B cell (primary cell): ENCODE data around the gene THSD7A. TPM values are rescaled to one million over a fixed set of nuclear protein-coding genes. Genes with fewer than 3 reads are reported as not detected.

Source experiments
- ATAC-seq: fragments of 200-7000 bp; cut with Tn5 transposase; one replicate; pipeline ENCODE4 v1.10.0; 2021; ENCODE audit warnings: low read depth, mild to moderate bottlenecking, moderate number of reproducible peaks, moderate library complexity
- CTCF ChIA-PET: fragments of 350-600 bp; sonication (Branson Sonifier 250); formaldehyde crosslinking; loops from one replicate; lab custom pipeline; 2021; ENCODE audit warnings: antibody characterized with exemption, inconsistent platforms; lab: Charles Lee
- POLR2A ChIA-PET: fragments of 350-600 bp; sonication (Branson Sonifier 250); formaldehyde crosslinking; loops from one replicate; lab custom pipeline; 2021; ENCODE audit warnings: antibody characterized with exemption; lab: Charles Lee
- DNase-seq: peaks from one replicate; pipeline ENCODE4 v3.0.0; 2013
- H2AFZ ChIP-seq: 2 replicates; pipeline ENCODE4 v1.6.1; 2012; ENCODE audit warnings: mild to moderate bottlenecking, low read depth, low read length; ENCODE audit not compliant: insufficient read depth, poor library complexity, severe bottlenecking
- H3K27ac ChIP-seq, 2 donors: 1 replicate in 1 of 2; 2 replicates in 1 of 2; pipeline ENCODE4 v1.5.1; 2012 to 2013; ENCODE audit warnings: low read length in 2 of 2, mild to moderate bottlenecking in 2 of 2, moderate library complexity in 1 of 2
- H3K27me3 ChIP-seq, 4 experiments: fragments of 200-600 bp in 1 of 4; sonication (generic) in 1 of 4; replicated peaks in 1 of 4; 1 replicate in 2 of 4; 2 replicates in 2 of 4; pipeline versions ENCODE4 v1.6.1 to v1.7.0; 2013 to 2016; ENCODE audit warnings: low read length in 3 of 4, mild to moderate bottlenecking in 2 of 4, mixed read lengths in 1 of 4, moderate library complexity in 1 of 4; ENCODE audit not compliant: insufficient read depth in 4 of 4, control insufficient read depth in 3 of 4; ENCODE audit errors: control extremely low read depth in 1 of 4
- H3K36me3 ChIP-seq, 2 experiments: replicated peaks in 1 of 2; 1 replicate in 1 of 2; 2 replicates in 1 of 2; pipeline versions ENCODE4 v1.6.1 to v1.7.1; 2013; ENCODE audit warnings: low read length in 1 of 2; ENCODE audit not compliant: insufficient read depth in 2 of 2, control insufficient read depth in 1 of 2; ENCODE audit errors: control extremely low read depth in 1 of 2, extremely low read depth in 1 of 2
- H3K4me1 ChIP-seq, 2 donors: fragments of 200-600 bp in 1 of 2; sonication (generic) in 1 of 2; 1 replicate in 1 of 2; 2 replicates in 1 of 2; pipeline versions ENCODE4 v1.5.1 to v1.6.1; 2013 to 2017; ENCODE audit warnings: low read length in 2 of 2; ENCODE audit not compliant: control insufficient read depth in 2 of 2, insufficient read depth in 2 of 2
- H3K4me2 ChIP-seq: replicated peaks from 2 replicates; pipeline ENCODE3; 2012; ENCODE audit warnings: mild to moderate bottlenecking, low read depth, low read length; ENCODE audit not compliant: poor library complexity, severe bottlenecking
- H3K4me3 ChIP-seq, 5 experiments: fragments of 200-600 bp in 1 of 5; sonication (generic) in 1 of 5; 1 replicate in 3 of 5; 2 replicates in 2 of 5; pipeline versions ENCODE4 v1.5.1 to v1.7.0; 2011 to 2016; ENCODE audit warnings: low read length in 4 of 5, mild to moderate bottlenecking in 4 of 5, low read depth in 2 of 5, control low read depth in 1 of 5, moderate library complexity in 1 of 5; ENCODE audit not compliant: insufficient read depth in 1 of 5; ENCODE audit errors: control extremely low read depth in 1 of 5, extremely low read depth in 1 of 5
- H3K79me2 ChIP-seq: fragments of 200-600 bp; sonication (generic); one replicate; pipeline ENCODE4 v1.6.0; 2016; ENCODE audit warnings: low read length; ENCODE audit not compliant: control insufficient read depth, insufficient read depth
- H3K9ac ChIP-seq: fragments of 200-600 bp; sonication (generic); 2 replicates; pipeline ENCODE4 v1.6.1; 2017; ENCODE audit warnings: mild to moderate bottlenecking, low read length, moderate library complexity
- H3K9me3 ChIP-seq, 3 donors: one replicate each; pipeline versions ENCODE4 v1.6.1 to v1.7.1; 2013; ENCODE audit warnings: low read length in 2 of 3; ENCODE audit not compliant: control insufficient read depth in 2 of 3, insufficient read depth in 1 of 3; ENCODE audit errors: control extremely low read depth in 1 of 3
- H4K20me1 ChIP-seq: 2 replicates; pipeline ENCODE4 v1.6.0; 2012; ENCODE audit warnings: mild to moderate bottlenecking, low read length; ENCODE audit not compliant: insufficient read depth, control insufficient read depth, poor library complexity, severe bottlenecking
- H3K27ac Mint-ChIP-seq: one replicate; pipeline ENCODE4 v1.8.0; 2021; ENCODE audit warnings: mixed read lengths
- H3K27me3 Mint-ChIP-seq: one replicate; pipeline ENCODE4 v1.8.0; 2021; ENCODE audit warnings: mixed read lengths
- H3K4me1 Mint-ChIP-seq: one replicate; pipeline ENCODE4 v1.8.0; 2021; ENCODE audit warnings: mixed read lengths
- H3K4me3 Mint-ChIP-seq: one replicate; pipeline ENCODE4 v1.8.0; 2021; ENCODE audit warnings: mixed read lengths
- H3K9me3 Mint-ChIP-seq: one replicate; pipeline ENCODE4 v1.8.0; 2022; ENCODE audit warnings: mixed read lengths; ENCODE audit not compliant: insufficient read depth
- CTCF ChIP-seq: fragments of 200-600 bp; IDR thresholded peaks from one replicate; pipeline ENCODE4 v1.8.0; 2022; ENCODE audit warnings: antibody characterized with exemption, mild to moderate bottlenecking
- EZH2 ChIP-seq: IDR thresholded peaks from 2 replicates; pipeline ENCODE4 v1.6.1; 2012; ENCODE audit warnings: borderline replicate concordance, low read depth, mild to moderate bottlenecking, moderate library complexity, low read length; ENCODE audit not compliant: insufficient read depth, poor library complexity, severe bottlenecking
- WGBS: methylation state at CpG from one replicate; pipeline ENCODE4 v1.1.5; 2013; ENCODE audit warnings: missing lambda C conversion rate; ENCODE audit not compliant: insufficient coverage; 5-methylcytosine and 5-hydroxymethylcytosine counted together
- intact Hi-C: fragments of 100-400 bp; cut with micrococcal nuclease; formaldehyde crosslinking; loops from one replicate; pipeline ENCODE4 v1.10.0; 2022
- polyA plus RNA-seq: library from polyadenylated mRNA; depleted of rRNA; stranded (reverse); fragments of >200 nt; gene quantifications from 2 replicates; pipeline ENCODE4 v1.2.3, GENCODE V29; 2012
- total RNA-seq, 2 donors: library from RNA; stranded (reverse); fragments of 120-200 nt in 1 of 2; gene quantifications; 1 replicate in 1 of 2; 2 replicates in 1 of 2; pipeline versions ENCODE4 v1.2.3 to v1.2.4, GENCODE V29; 2013 to 2022

The THSD7A gene
- total and polyA plus RNA-seq, 2 donors (not counting 1 experiment from before 2014, with no cell fraction given): not detected

- no peak overlapping the region for H3K4me3 Mint-ChIP-seq
- Histone ChIP-seq H3K36me3 (no peaks in the 10 kb centered on the region), H3K79me2 (no peaks in the 10 kb centered on the region), H3K27me3 (no peaks in the 10 kb centered on the region), H2AFZ (no peak overlapping the region), H3K27ac (no peak overlapping the region), H4K20me1 (no peaks in the 10 kb centered on the region), H3K4me1 (no peaks in the 10 kb centered on the region), H3K9ac (no peak overlapping the region), H3K4me2 (no peak overlapping the region), H3K4me3 (no peak overlapping the region), H3K9me3 (no peaks in the 10 kb centered on the region)
- intact Hi-C loops: no loop called here
- no peak for TF ChIP-seq CTCF
- no peak for TF ChIP-seq EZH2
- no peak overlapping the region for H3K27ac Mint-ChIP-seq
- ChIA-PET POLR2A (no interaction called here), CTCF (no interaction called here)
- WGBS: no CpG with 5 or more reads among the region's 2 CpGs
- ATAC-seq: no peak
- H3K27me3 Mint-ChIP-seq: no peaks in the 10 kb centered on the region
- no peaks in the 10 kb centered on the region for H3K9me3 Mint-ChIP-seq
- H3K4me1 Mint-ChIP-seq: no peaks in the 10 kb centered on the region
- no peak for DNase-seq
Measured at GRCh38 chr7:11786186-11786585, 45.8 kb downstream of the THSD7A start.

GRCh38 chr7:11784769-11785536 is 47.0 kb downstream of the THSD7A start:
- ATAC-seq (no peak), DNase-seq (no peak)
- POLR2A ChIA-PET: no interaction called here
- H3K27ac Mint-ChIP-seq: no peak overlapping the region
- Histone ChIP-seq H2AFZ (no peak overlapping the region), H3K36me3 (no peaks in the 10 kb centered on the region), H3K9me3 (no peaks in the 10 kb centered on the region), H3K4me2 (no peak overlapping the region), H3K27me3 (no peaks in the 10 kb centered on the region), H3K27ac (no peak overlapping the region), H3K4me1 (no peaks in the 10 kb centered on the region), H3K79me2 (no peaks in the 10 kb centered on the region), H3K4me3 (no peak overlapping the region), H4K20me1 (no peaks in the 10 kb centered on the region), H3K9ac (no peak overlapping the region)
- H3K4me3 Mint-ChIP-seq: no peak overlapping the region
- no peaks in the 10 kb centered on the region for H3K9me3 Mint-ChIP-seq
- intact Hi-C loops: no loop called here
- 100% methylated on average over 1 of the region's 3 CpGs for WGBS
- H3K4me1 Mint-ChIP-seq: no peaks in the 10 kb centered on the region
- no peaks in the 10 kb centered on the region for H3K27me3 Mint-ChIP-seq
- TF ChIP-seq CTCF (no peak), EZH2 (no peak)
- CTCF ChIA-PET: no interaction called here
